Measurements from ENCODE around the gene MAP3K7. TPM values are rescaled to one million over a fixed set of nuclear protein-coding genes. Genes with fewer than 3 reads are reported as not detected.
A peak's percentile ranks its signal among the peaks of the same experiment; 100 is the strongest.

The MAP3K7 gene
- total and polyA plus RNA-seq, 2 experiments from 2014 or later: 33.2 to 47.1 TPM

DNA sequence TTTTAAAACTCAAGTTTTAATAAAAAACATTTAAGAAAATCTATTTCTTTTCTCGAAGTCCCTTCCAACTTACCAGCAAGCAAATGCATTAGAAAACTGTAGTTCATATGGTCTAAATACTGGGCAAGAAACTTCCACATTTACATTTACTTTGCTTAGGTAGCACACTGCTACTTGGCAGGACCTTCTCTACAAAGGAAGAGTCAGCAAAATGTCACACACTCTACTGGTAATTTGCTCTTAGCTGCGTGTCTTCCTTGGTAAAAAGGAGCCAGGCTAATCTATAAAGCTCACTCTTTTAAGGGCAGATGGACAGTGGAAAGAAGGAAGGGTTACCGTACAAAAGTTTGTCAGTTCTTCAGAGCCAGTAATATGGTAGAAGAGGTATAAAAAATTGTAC lies 45.7 kb downstream of the MAP3K7 start (continued):
- TF ChIP-seq, protein P1, sequence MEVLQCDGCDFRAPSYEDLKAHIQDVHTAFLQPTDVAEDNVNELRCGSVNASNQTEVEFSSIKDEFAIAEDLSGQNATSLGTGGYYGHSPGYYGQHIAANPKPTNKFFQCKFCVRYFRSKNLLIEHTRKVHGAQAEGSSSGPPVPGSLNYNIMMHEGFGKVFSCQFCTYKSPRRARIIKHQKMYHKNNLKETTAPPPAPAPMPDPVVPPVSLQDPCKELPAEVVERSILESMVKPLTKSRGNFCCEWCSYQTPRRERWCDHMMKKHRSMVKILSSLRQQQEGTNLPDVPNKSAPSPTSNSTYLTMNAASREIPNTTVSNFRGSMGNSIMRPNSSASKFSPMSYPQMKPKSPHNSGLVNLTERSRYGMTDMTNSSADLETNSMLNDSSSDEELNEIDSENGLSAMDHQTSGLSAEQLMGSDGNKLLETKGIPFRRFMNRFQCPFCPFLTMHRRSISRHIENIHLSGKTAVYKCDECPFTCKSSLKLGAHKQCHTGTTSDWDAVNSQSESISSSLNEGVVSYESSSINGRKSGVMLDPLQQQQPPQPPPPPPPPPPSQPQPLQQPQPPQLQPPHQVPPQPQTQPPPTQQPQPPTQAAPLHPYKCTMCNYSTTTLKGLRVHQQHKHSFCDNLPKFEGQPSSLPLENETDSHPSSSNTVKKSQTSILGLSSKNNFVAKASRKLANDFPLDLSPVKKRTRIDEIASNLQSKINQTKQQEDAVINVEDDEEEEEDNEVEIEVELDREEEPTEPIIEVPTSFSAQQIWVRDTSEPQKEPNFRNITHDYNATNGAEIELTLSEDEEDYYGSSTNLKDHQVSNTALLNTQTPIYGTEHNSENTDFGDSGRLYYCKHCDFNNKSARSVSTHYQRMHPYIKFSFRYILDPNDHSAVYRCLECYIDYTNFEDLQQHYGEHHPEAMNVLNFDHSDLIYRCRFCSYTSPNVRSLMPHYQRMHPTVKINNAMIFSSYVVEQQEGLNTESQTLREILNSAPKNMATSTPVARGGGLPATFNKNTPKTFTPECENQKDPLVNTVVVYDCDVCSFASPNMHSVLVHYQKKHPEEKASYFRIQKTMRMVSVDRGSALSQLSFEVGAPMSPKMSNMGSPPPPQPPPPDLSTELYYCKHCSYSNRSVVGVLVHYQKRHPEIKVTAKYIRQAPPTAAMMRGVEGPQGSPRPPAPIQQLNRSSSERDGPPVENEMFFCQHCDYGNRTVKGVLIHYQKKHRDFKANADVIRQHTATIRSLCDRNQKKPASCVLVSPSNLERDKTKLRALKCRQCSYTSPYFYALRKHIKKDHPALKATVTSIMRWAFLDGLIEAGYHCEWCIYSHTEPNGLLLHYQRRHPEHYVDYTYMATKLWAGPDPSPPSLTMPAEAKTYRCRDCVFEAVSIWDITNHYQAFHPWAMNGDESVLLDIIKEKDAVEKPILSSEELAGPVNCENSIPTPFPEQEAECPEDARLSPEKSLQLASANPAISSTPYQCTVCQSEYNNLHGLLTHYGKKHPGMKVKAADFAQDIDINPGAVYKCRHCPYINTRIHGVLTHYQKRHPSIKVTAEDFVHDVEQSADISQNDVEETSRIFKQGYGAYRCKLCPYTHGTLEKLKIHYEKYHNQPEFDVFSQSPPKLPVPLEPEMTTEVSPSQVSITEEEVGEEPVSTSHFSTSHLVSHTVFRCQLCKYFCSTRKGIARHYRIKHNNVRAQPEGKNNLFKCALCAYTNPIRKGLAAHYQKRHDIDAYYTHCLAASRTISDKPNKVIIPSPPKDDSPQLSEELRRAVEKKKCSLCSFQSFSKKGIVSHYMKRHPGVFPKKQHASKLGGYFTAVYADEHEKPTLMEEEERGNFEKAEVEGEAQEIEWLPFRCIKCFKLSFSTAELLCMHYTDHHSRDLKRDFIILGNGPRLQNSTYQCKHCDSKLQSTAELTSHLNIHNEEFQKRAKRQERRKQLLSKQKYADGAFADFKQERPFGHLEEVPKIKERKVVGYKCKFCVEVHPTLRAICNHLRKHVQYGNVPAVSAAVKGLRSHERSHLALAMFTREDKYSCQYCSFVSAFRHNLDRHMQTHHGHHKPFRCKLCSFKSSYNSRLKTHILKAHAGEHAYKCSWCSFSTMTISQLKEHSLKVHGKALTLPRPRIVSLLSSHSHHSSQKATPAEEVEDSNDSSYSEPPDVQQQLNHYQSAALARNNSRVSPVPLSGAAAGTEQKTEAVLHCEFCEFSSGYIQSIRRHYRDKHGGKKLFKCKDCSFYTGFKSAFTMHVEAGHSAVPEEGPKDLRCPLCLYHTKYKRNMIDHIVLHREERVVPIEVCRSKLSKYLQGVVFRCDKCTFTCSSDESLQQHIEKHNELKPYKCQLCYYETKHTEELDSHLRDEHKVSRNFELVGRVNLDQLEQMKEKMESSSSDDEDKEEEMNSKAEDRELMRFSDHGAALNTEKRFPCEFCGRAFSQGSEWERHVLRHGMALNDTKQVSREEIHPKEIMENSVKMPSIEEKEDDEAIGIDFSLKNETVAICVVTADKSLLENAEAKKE (CRISPR knock-in tag; IDR thresholded peaks at IDR 0.05): no peak
- TF ChIP-seq ZNF114 (CRISPR knock-in tag; IDR thresholded peaks at IDR 0.05) (no peak), POLR2AphosphoS5 (IDR thresholded peaks at IDR 0.05; ENCODE audit: low read depth) (no peak)

DNA sequence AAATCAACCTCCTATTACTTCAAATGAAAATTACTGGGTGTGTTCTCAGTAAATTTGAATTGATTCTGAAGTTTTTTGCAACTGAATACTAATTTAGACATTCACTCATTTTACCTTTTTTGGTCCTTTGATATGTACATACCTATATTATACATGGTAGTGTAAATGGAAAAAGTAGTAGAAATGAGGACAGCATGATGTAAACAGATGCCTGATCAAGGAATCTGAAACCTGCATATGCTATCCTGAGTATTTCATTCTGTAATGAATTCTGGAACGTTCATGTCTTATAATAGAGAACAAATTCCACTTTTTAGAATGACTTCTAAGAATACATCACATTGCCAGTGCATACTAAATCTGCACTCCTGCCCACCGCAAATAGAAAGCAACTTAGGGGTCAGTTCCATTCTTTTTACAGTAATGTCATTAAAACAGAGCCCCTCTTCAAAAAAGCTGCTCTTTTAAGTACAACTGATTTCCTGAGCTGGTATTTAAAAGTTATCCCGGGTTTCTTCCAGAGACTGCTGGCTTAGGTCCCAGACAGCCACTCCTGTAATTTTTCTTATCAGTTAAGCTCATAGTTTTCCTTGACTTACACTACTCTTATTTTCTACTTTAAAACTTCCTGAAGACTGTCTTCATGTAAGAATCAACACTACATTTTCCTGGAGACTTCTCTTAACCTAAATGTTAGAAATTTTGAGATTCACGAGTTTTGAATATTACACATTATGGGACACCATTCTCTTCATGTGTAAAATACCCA lies 48.4 kb downstream of the MAP3K7 start:
- H3K27ac ChIP-seq (ENCODE audit: low read depth): no peak overlapping the region
- peaks cover 5% of the 10 kb centered on the region; the same call in 1 of the 3 replicates for H3K4me1 Mint-ChIP-seq
- no peak overlapping the region for H3K4me3 Mint-ChIP-seq
- no peaks in the 10 kb centered on the region for H3K27me3 Mint-ChIP-seq (ENCODE audit: insufficient read depth, low read depth, poor library complexity)
- ATAC-seq (no peak), DNase-seq (ENCODE audit: low spot score) (no peak)
- H3K36me3 ChIP-seq (ENCODE audit: insufficient read depth): peaks cover 4% of the 10 kb centered on the region; the same call in 1 of the 2 replicates
- peak overlapping the region; percentile 66; the same call in 1 of the 2 replicates for H3K27ac Mint-ChIP-seq
- no peaks in the 10 kb centered on the region for H3K79me2 ChIP-seq (replicated peaks; ENCODE audit: insufficient read depth)
- H3K4me1 ChIP-seq (ENCODE audit: insufficient read depth): no peaks in the 10 kb centered on the region
- H3K4me2 ChIP-seq: no peak overlapping the region
- no peak overlapping the region for H3K4me3 ChIP-seq
- TF ChIP-seq CREB1 (CRISPR knock-in tag; IDR thresholded peaks at IDR 0.05; ENCODE audit: low read depth) (no peak), ZNF114 (CRISPR knock-in tag; IDR thresholded peaks at IDR 0.05) (no peak)
- TF ChIP-seq, protein P2, sequence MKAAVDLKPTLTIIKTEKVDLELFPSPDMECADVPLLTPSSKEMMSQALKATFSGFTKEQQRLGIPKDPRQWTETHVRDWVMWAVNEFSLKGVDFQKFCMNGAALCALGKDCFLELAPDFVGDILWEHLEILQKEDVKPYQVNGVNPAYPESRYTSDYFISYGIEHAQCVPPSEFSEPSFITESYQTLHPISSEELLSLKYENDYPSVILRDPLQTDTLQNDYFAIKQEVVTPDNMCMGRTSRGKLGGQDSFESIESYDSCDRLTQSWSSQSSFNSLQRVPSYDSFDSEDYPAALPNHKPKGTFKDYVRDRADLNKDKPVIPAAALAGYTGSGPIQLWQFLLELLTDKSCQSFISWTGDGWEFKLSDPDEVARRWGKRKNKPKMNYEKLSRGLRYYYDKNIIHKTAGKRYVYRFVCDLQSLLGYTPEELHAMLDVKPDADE (IDR thresholded peaks at IDR 0.05): no peak
- H3K27me3 ChIP-seq (ENCODE audit: insufficient read depth): no peaks in the 10 kb centered on the region
- no peaks in the 10 kb centered on the region for H4K20me1 ChIP-seq (replicated peaks; ENCODE audit: insufficient read depth)
- H3K36me3 Mint-ChIP-seq (ENCODE audit: low read depth): peaks cover 6% of the 10 kb centered on the region; the same call in 1 of the 3 replicates
- no peaks in the 10 kb centered on the region for H3F3A ChIP-seq (replicated peaks; ENCODE audit: low read depth)
- no peak overlapping the region for H2AFZ ChIP-seq
- no peaks in the 10 kb centered on the region for H3K9me2 ChIP-seq (ENCODE audit: insufficient read depth)
- no peaks in the 10 kb centered on the region for H3K9me3 Mint-ChIP-seq

Data from GM23338 (cell line).